A172 (cell line): ENCODE data around the gene ELAC1. TPM values are rescaled to one million over a fixed set of nuclear protein-coding genes. Genes with fewer than 3 reads are reported as not detected.
A peak's percentile ranks its signal among the peaks of the same experiment; 100 is the strongest.
"Not testable (repeated sequence)": the region's sequence is repeated elsewhere in the genome, so short reads cannot be mapped to it uniquely, and the experiment has no call there.

Source experiments
- DNase-seq: peaks from one replicate; pipeline ENCODE4 v3.0.0-alpha.2; 2015; ENCODE audit warnings: low spot score
- total RNA-seq: library from RNA; depleted of rRNA; stranded (reverse); fragments of >200 nt; shearing (Covaris generic); gene quantifications from 2 replicates; pipeline ENCODE4 v1.2.3, GENCODE V29; 2014; rRNA removed

The ELAC1 gene
- 8.1 and 11.6 TPM in 2 replicates for total RNA-seq

DNA sequence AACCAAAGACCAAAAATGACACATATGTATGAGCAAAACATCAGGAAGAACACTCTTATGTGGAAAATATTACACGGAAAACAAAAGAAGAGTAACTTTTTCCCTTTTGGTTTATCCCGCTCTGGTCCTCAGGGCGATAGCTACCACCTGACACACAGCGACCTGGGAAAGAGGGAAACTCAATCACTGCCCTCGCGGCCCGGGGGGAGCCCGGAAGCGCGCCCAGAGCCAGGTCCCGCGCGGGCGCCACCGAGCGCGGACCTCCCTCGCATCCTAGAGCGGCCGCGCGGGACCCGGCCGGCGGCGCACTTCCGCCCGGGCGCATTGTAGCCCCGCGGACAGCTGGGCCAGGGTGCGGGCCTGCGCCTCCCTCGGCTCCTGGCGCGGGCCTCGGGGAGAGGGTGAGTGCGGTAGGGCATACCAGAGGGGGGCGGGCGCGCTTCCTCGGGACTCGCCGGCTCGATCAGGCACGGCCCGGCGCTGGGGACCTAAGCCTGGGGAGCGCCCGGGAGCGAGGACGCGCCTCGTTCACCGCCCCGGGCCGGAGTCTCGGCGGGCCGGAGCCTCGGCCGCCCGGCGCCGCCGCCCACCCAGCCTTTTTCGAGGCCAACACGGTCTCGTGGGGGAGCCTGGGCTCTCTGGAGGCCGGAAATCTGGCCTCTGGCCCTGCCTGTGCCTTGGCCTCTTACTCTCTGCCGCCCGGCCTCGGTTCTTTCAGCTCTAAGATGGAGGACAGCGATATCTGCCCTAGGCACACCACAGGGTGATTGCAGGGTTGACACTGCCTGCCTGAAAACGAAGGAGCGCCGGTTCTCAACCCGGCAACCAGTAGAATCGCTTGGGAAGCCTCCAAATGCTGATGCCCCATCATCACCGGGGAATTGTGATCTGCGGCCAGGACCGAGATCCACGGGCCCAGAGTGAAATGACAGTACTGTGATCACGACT is at the start of gene ELAC1:
ELAC1 (plus strand) TSS at position 327 of the 948 bp plus-strand sequence. CDS start 6,365 bp downstream, outside the sequence.
- peak; percentile 50 for DNase-seq

DNA sequence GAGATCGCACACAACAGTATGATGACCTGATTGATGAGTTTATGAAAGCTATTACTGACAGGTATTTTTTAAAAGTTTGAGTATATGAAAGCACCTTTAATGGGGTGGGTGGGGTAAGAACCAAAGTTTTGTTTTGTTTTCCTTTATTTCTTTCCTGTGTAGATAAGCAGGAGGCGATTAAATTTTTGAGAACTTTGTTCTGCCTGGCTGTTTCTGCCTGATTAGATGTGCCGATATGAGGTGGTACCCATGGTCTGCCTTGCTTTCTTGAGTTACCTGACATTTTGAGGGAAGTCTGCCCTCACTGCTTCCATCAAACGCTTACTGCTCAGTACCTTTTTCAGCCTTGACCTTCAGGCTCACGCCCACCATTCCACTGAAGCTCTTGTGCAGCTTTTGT is 49.7 kb upstream of the ELAC1 start:
- no peak for DNase-seq

DNA sequence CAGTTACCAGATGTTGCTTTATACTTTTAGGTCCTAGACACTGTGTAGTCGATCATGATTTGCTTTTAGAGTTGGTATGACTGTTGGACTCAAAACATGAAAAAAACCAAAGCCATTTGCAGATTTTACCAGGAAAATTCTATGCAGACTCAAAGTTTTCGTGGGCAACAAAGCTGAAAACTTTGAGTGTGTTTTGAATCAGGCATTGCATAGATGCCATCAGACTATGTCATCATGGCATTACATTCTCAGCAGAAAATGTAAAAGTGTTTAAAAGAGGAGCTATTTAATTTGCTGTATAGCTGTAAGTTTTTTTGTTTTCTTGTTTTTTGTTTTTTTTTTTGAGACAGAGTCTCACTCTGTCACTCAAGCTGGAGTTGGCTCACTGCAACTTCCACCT is 43.5 kb upstream of the ELAC1 start:
- DNase-seq = no peak

GRCh38 chr18:50926521-50926920 is 41.3 kb upstream of the ELAC1 start:
- DNase-seq = no peak

GRCh38 chr18:50928551-50928950 is 39.3 kb upstream of the ELAC1 start:
- peak; percentile 86 for DNase-seq

DNA sequence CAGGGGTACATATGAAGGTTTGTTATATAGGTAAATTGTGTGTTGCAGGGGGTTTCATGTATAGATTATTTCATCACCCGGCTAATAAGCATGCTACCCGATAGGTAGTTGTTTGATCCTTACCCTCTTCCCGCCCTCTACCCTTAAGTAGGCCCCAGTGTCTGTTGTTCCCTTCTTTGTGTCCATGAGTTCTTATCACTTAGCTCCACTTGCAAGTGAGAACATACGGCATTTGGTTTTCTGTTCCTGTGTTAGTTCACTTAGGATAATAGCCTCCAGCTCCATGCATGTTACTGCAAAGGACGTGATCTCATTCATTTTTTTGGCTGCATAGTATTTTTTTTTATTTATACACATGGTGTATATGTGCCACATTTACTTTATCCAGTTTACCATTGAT is 34.2 kb upstream of the ELAC1 start:
- DNase-seq = no peak

- DNase-seq = no peak
These were observed 33.2 kb upstream of the ELAC1 start for GRCh38 chr18:50934545-50935211.

DNA sequence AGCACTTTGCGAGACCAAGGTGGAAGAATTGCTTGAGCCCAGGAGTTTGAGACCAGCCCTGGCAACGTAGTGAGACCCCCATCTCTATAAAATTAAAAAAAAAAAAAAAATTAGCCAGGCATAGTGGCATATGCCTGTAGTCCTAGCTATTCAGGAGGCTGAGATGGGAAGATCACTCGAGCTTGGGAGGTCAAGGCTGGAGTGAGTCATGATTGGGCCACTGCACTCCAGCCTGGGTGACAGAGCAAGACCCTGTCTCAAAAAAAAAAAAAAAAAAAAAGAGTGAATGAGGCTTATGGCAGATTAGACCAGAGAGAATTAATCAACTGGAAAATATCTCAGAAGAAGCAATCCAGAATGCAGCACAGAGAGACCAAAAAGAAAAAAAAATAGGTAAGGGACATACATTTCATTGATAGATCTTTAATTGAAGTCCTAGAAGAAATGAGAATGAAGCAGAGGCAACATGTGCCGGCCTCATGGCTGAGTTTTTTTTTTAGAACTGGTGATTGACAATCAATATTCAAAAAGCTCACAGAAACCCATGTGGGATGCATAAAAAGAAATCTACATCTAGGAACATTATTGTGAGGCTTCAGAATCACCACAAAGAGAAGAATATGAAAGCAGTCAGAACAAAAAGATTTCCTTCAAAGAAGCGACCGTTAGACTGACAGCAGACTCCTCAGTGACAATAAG is 32.2 kb upstream of the ELAC1 start:
- DNase-seq = no peak

DNA sequence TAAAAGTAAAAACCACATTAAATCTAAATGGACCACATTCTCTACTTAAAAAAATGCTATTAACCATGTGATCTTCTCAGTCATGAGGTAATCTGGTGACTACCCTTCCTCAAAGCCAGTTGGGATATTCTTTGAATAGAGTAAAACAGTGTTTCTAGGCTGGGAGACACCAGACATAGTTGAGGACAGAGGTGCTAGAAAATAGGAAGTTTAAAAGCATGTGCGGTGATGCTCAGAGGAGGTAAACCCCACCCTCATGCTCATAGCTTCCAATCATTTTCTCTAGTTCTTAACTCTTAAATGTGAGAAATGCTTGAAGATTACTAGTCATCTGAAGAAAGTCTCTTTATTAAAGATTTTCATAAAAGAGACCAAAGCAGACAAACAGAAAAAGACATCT is 30.7 kb upstream of the ELAC1 start:
- no peak for DNase-seq

DNA sequence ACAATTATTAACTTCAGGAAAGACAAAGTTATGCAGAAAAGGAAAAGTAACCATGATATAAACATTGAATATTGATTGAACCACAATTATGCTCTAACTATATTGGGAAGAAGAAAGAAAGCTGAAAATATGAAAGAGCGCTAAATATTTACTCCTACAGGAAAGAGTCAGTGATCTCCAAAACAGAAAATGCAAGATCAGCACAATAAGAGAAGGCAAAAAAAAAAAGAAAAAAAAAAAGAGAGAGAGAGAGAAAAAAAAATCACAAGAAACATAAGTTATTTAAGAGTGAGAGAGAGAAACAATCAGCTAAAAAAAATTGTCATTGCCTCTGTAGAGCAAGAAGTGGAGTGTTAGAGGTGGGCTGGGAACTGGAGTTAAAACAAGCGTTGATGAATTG is 28.9 kb upstream of the ELAC1 start:
- no peak for DNase-seq

DNA sequence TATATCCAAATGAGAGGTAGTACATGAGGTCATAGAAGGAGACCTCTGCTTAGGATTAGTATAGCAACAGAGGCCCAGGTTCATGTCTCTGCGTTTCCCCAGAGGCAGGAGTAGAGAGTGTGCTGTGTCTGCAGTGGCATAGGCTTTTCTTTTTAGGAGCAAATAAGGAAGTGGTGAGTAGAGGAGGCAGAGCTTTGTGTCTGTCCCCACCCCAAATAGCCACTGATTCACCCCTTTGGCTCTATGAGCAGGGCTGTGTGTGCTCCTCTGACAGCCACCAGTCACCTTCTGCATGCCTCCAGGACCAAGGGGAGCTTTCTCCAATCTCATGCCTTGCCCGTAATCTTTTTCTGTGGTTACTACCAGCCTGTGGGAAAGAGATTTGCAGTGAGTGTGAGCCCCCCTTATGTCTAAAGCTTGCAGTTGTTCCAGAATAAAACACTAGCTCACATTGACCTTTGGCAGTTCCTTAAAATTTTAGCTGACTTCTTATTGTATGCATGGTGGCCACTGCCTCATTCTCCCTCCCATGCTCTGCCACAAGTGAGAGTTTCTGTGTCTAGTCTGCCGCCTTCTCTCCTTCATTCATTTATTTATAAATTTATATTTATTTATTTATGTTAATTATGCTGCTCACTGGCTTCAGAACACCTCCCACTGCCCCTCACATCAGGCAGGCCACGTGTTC is 23.5 kb upstream of the ELAC1 start:
- no peak for DNase-seq

DNA sequence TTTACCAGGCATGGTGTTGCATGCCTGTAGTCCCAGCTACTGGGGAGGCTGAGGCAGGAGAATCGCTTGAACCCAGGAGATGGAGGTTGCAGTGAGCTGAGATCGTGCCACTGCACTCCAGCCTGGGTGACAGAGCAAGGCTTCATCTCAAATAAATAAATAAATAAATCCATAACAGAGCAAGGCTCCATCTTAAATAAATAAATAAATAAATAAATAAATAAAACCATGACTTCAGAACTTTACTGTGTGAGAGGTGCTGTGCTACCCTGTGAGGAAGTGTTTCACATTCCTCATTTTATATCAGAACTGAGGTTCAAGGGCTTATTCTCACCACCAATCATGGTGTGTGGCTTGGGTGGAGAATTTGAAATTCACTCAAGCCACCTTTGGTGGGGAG is 21.9 kb upstream of the ELAC1 start:
- DNase-seq = not testable (repeated sequence)

- DNase-seq = peak; percentile 23
These were observed 19.9 kb upstream of the ELAC1 start for GRCh38 chr18:50947899-50948298.

DNA sequence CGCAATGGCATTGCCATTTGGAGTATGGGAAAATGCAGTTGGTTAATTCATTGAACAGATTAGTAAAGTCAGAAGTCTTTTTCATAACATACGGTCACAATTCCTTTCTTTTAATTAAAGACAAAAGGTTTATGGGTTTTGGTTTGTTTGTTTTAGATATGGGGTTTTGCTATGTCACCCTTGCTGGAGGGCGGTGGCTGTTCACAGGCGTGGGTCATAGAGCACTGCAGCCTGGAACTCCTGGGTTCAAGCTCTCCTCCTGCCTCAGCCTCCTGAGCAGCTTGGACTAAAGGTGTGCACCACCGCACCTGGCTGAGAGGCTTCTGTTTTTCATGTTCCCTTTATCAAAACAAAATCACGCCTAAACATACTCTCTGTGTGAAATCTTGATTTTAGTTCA is 18.7 kb upstream of the ELAC1 start:
- no peak for DNase-seq

GRCh38 chr18:50950626-50951025 is 17.2 kb upstream of the ELAC1 start:
- no peak for DNase-seq

- DNase-seq = no peak
These were observed 14.0 kb upstream of the ELAC1 start for GRCh38 chr18:50953822-50954221.

DNA sequence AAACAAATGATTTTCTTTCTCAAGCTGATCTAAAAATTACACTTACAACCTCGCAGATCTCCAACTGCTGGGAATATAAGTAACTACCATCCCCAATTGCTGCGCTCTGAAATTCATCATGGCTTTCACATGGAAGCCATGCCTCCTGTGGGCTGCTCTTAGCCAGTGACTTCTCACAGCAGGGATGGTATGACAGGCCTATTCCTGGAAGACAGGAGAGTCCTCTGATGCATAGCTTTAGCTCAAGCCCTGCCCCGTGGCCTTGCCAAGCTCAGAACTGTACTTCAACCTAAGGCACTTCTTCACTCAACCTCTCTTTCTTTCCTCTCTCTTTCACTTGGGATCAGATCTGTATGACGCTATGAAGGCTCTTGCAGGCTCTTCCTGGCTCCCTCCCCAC is 12.6 kb upstream of the ELAC1 start:
- no peak for DNase-seq

DNA sequence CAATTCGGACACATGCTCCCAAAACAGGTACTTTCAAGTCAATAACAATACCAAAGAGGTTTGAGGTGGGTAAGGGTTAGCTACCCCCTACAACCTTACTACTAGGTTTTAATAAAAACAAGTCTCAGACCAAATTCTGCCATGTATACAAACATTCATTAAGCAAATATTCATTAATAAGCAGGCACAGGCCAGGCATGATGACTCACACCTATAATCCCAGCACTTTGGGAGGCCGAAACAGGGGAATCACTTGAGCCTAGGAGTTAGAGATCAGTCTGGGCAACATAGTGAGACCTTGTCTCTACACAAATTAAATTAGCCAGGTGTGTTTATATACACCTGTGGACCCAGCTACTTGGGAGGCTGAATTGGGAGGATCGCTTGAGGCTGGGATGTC is 11.7 kb upstream of the ELAC1 start:
- no peak for DNase-seq

GRCh38 chr18:50961974-50962373 is 5.9 kb upstream of the ELAC1 start:
- DNase-seq = no peak

DNA sequence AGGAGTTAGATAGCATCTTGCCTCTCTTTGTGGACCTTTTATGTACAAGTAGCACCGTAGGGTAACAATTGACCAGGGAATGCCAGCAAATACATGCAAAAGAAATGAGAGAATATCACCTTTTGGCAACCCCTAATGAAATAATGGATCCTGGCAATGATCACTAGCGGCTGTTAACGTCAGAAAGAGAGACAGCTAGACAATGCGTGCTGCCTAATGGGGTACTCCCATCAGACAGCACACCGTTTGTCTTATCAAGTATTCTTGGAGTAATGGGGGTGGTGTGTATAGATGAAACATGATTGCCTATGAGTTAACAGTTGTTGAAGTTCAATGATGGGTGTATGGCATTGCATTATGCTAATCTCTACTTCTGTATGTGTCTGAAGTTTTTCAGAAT is 1.6 kb downstream of the ELAC1 start:
- no peak for DNase-seq

GRCh38 chr18:50970006-50970405 is 2.2 kb downstream of the ELAC1 start:
- DNase-seq = no peak

- DNase-seq = not testable (repeated sequence)
These were observed 4.6 kb downstream of the ELAC1 start for GRCh38 chr18:50972404-50972803.
